ENCODE data around the gene ATXN8OS.

GRCh38 chr13:70098669-70099068, 9.0 kb upstream of the ATXN8OS start:
- TF ChIP-seq EZH2 (IDR thresholded peaks at IDR 0.05) (no peak), POLR2AphosphoS5 (IDR thresholded peaks at IDR 0.05; ENCODE audit: borderline replicate concordance, low read depth, low read length) (no peak)
